GM21423 (cell line): ENCODE data around the gene LPAR3.

ENCODE experiments used
- ATAC-seq: cut with Tn5 transposase; IDR thresholded peaks from one replicate; pipeline ENCODE4 v1.9.1; 2021; ENCODE audit warnings: mild to moderate bottlenecking, moderate library complexity; ENCODE audit not compliant: unreplicated experiment

The LPAR3 gene

GRCh38 chr1:84833194-84833593 lies 59.8 kb downstream of the LPAR3 start:
- ATAC-seq, result no peak

DNA sequence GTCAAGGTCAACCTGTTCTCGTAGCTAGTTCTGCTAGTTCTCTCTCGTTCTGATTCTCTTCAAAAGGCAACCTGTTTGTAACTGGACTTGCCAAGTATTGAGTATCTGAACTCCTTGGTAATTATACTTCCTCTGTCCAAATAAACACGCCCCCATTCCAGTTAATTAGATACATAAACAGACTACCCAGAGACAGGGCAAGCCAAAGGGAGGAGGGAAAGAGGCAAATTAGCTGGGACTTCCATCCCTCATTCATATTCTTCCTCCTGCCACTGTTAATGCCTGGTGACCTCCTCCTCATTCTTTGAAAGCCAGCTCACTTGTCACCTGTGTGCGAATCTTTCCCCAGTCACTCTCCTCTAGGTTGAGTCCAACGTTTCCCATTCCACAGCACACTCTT lies 62.9 kb downstream of the LPAR3 start:
- no peak for ATAC-seq

DNA sequence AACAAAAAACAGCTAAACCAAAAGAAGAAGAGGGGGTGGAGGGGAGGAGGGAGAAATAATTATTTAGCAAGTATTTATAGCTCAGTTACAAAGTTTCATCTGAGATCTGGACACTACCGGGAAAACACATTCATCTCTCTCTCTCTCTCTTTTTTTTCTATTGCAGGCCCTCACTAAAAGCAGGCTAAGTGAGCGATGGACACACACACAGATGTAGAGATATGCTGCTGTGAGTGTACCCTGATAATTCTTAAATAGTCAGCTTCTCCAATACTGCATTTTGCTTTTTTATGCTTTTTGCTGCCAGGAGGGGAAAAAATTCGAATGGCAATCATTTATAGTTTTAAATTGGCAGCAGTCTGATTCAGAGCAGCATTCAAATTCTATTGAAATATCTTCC lies 65.0 kb downstream of the LPAR3 start:
- ATAC-seq, result no peak

GRCh38 chr1:84827555-84827954 lies 65.5 kb downstream of the LPAR3 start:
- ATAC-seq, result no peak

DNA sequence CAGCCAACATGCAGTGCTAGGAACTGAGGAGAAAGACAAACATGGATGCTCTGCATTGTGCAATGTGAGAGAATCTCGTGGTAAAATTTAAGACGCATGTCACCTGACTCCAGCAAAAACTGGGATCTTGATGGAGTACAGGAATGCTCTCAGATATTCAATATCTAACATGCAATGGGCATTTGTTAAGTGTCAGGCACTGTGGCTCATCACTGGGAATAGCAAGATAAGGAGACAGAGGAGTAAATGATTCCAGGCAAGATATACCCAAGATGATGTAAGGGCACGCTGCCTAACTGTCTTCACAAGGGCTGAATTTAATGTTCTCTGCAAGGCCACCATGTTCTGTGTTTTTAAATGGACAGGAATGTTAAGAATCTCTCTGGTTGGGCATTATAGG lies 67.8 kb downstream of the LPAR3 start:
- ATAC-seq, result no peak

- ATAC-seq, result no peak
Observed at GRCh38 chr1:84823991-84824390, 69.0 kb downstream of the LPAR3 start.

- no peak for ATAC-seq
Observed at GRCh38 chr1:84823511-84823910, 69.5 kb downstream of the LPAR3 start.

DNA sequence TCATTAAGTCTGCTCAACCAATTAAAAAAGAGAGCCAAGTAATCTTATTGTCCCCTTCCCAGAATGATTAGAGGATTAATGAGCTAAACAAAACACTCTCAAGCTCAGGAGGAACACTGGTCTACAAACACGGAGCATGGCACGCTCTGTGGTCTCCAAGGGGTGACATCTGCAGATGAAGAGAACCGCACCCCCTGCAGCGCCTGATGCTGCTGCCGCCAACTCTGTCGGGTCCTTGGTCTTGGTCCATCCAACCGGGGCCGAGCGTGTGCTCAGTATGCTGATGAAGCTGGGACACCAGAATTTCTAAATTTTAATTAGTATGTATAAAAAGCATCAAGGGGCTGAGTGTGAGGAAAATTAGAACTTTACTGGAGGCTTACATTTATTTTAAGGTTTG lies 82.7 kb downstream of the LPAR3 start:
- ATAC-seq, result no peak

DNA sequence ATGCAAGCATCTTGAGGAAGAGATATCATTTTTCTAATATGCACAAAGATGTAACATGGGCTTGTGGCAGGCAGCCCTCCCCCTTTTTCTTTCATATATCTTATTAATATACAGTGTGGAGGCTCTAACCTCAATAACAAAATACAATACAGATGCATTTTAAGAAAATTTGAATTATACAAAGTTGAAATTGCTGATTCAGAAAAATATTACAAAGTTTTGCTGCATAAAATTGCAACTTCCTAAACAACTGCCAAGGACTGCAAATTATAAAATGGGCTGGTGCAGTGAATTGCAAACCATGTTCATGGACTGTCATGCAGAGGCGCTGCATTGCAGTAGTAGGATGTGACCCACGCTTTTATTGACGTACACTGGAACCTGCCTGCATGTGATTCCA lies 84.0 kb downstream of the LPAR3 start:
- no peak for ATAC-seq

DNA sequence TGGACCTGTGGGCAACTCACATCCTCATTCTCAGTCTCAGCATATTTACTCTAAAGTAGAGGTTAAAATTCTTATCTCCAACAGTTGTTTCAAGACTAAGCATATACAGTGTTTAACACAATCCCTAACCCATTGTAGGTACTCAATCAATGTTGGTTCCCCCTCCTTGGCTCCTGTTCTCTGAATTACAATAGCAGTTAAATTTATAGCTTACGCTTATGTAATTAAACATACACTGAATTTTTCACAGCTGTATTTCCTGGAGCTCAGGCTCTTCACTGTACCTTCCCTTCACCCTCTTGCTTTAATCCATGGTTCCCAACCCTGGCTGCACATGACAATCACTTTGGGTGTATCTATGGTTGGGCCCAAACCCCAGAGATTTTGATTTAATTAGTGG lies 89.4 kb downstream of the LPAR3 start:
- no peak for ATAC-seq

GRCh38 chr1:84802567-84803232 lies 90.3 kb downstream of the LPAR3 start:
- no peak for ATAC-seq

GRCh38 chr1:84800090-84801073 lies 92.6 kb downstream of the LPAR3 start:
- ATAC-seq, result no peak

DNA sequence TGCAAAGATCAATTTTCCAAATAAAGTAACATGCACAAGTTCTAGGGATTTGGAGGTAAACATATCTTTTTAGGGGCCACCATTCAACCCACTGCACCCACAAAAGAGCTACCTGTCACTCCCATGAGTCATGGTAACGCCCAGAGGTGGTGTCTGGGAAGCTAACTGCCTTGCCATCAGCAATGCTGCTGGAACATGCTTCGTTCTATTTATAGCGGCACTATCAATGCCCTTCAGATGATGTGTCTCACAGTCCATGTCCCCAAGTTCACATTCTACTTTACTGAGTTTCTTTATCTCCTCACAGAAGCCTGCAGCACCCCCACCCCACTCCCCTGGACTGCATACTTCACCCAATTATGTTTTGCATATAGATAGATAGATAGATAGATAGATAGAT lies 95.4 kb downstream of the LPAR3 start:
- ATAC-seq, result no peak

GRCh38 chr1:84795966-84796600 lies 96.9 kb downstream of the LPAR3 start:
- no peak for ATAC-seq

DNA sequence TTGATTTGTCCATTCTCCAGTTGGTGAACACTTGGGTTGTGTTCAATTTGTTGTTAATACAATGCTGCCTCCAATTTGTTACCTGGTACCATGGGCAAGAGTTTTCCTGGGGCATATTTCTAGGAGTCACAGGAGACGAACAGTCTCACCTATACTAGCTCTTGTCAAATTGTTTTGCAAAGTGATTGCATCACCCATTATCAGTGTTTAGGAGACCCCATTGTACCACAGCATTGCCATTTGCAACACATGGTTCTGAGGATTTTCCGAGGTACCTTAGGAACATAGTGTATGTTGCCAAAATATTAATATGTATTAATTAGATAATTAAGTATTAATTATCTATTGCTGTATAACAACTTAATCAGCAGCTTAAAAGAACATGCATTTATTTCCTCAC lies 97.8 kb downstream of the LPAR3 start:
- no peak for ATAC-seq

DNA sequence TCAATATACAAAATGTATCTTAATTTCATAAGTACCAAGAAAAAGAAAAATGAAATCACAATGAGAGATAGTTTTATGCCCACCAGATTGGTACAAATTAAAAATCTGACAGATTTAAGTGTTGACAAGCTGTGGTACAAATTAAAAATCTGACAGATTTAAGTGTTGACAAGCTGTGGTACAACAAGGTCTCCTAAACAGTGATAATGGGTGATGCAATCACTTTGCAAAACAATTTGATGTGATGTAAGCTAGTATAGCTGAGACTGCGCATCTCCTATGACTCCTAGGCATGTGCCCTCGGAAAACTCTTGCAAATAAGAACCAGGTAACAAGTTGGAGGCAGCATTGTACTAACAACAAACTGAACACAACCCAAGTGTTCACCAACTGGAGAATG lies 100.6 kb downstream of the LPAR3 start:
- ATAC-seq, result no peak

GRCh38 chr1:84789014-84789413 lies 104.0 kb downstream of the LPAR3 start:
- no peak for ATAC-seq

DNA sequence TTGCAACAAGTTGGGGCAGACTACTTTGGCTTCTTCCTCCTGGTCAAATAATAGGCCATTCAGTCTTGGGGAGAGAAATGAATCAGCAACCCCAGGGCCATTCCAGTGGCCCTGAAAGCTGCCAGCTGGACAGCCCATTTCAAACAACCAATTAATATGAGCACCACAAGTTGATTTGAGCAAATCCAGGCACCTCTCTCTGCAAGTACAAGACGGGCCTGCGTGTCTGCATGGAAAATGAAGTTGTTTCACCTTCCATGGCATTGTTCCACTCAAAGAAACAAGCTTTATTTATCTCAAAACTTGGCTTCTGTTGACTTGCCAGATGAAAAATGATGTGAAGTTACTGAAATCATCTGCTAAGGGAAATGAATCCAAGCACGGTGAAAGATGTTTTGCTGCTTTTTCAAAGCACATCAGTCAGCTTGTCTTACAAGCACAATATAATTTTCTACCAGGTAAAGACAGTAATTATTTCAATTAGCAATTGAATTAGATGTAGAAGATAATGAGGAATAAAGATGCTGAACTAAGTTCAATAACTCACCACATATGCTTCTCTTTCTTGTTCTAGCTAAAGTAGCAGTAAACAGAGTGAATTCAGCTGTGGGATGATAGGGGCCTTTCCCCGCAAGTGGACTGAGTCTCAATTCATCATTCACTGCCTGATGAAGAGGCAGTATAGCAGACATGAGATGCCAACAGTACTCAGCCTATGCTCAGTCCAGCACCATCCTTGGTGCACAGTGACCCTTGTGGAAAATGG lies 107.6 kb downstream of the LPAR3 start:
- ATAC-seq, result no peak

GRCh38 chr1:84782881-84783280 lies 110.1 kb downstream of the LPAR3 start:
- ATAC-seq, result no peak

GRCh38 chr1:84781946-84782771 lies 110.8 kb downstream of the LPAR3 start:
- peak; percentile 77 for ATAC-seq
